HK-2 (cell line): Measurements from ENCODE around the gene POLR2L.

Experiments used
- DNase-seq: peaks from one replicate; pipeline ENCODE4 v3.0.0-alpha.2; 2018; ENCODE audit not compliant: unreplicated experiment

POLR2L gene

DNA sequence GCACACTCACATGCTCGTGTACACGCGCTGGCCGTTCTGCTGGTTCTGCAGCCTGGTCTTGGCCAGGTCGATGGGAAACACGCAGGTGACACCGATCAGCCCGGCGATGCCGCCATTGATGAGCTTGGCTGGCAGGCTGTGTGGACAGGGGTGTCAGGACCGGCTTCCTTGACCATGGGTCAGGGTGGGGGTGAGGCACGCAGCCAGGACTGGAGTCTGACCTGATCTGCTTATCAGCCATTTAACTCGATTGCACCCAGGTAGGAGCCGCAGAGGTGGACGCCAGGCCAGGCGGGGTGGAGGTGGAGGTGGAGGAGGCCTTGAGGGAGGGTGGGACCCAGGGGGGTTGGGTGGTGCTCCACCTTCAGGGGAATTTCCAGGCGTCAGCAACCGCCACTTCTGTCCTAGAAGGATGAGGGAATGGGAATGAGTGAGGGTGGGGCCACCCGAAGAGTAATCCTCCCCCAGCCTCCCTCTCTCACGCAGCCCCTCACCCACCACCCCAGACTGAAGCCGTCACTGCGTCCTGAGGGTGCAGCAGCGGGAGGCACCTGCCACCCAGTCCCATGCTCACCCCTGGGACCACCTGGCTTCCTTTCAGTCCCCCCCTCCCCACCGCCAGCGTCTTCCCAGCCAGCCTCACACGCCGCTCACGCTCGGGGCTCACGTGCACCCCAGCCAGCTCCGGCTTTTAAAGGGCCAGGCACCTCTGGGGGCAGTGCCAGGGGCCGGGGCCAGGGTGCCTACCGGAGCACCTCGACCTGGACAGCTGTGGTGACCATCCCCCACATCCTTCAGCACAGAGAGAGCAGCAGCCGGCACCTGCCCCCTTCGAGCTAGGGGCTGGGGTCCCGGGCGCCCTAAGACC lies 47.3 kb downstream of the POLR2L start:
- no peak for DNase-seq

DNA sequence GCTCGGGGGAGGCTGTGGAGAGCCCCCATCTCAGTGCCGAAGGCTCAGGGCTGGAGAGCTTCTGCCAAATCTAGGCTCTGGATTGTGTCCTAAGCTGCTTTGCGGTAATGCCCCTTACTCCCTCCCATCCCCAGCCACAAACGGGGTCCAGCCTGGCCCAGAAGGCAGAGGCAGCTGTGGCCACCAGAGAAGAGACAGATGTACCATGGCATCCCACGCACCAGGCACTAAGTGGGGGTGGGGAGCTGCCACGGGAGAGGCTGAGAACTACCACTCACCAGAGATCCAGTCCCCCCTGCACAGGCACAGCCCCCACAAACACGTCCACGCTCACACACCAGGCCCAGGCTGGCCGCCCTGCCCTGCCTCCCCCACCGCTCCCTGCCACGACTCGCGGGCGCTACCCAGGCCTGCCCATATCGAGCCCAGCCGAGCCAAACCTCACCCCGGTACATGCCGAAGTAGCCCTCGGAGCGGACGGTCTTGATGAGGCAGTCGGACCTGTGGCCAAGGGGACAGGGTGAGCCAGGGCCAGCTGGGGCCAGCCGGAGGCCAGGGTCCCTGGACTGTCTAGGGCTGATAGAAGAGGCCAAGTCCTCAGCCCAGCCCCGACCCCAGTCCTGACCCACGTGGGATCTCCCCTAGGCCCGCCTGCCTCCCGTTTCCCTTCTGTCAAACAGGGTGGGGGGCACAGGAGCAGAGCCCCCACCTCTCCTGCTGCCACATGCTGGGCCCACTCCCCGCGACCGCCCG lies 48.1 kb downstream of the POLR2L start:
- DNase-seq, result no peak

DNA sequence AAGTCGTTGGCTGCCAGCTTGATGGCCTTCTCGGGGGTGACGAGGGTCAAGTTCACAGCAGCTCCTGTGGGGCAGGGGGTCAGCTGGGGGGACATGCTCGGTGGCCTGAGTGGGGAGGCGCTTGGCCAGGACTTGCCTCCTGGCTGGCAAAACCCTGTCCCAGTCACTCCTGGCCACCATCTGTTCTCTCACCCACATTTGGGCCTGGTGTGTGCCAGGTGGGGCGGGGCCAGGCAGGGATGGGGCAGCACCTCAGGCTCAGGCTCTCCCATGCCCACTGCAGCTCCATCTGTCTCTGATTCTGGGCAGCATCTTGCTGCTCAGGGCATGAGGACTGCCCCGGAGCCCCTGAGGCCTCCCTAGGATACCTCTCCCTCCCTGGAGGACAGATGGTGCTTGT lies 48.8 kb downstream of the POLR2L start:
- DNase-seq, result no peak

DNA sequence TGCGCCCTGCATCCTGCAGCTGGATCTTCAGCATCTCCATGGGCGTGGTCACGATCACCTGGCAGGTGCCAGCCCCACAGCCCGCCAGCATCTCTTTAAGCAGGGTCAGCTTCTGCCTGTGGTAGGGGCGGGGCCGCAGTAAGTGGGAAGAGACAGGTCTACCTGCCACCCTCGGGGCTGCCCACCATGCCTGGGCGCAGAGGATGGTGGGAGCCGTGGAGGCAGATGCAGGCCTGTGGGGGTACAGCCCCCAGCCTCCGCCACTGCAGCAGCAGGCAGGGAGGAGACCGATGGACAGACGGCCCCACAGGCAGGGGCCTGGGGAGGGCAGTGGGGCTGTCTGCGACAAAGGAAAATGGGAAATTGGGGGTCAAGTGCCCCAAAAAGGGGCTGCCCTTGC lies 49.5 kb downstream of the POLR2L start:
- no peak for DNase-seq

DNA sequence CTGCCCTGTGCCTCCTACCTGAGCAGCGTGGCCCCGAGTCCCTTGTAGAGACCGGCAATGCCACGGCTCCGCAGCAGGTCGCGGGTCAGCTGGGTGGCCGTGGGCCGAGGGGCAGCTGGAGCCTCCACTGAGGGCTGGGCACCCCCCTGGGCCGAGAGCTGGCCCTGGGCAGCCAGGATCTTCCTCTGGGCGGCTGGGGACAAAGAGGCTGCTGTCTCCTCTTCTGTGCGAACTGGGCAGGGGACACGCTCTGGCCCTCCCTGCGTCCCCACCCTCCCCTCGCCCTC lies 49.9 kb downstream of the POLR2L start:
- DNase-seq, result no peak

DNA sequence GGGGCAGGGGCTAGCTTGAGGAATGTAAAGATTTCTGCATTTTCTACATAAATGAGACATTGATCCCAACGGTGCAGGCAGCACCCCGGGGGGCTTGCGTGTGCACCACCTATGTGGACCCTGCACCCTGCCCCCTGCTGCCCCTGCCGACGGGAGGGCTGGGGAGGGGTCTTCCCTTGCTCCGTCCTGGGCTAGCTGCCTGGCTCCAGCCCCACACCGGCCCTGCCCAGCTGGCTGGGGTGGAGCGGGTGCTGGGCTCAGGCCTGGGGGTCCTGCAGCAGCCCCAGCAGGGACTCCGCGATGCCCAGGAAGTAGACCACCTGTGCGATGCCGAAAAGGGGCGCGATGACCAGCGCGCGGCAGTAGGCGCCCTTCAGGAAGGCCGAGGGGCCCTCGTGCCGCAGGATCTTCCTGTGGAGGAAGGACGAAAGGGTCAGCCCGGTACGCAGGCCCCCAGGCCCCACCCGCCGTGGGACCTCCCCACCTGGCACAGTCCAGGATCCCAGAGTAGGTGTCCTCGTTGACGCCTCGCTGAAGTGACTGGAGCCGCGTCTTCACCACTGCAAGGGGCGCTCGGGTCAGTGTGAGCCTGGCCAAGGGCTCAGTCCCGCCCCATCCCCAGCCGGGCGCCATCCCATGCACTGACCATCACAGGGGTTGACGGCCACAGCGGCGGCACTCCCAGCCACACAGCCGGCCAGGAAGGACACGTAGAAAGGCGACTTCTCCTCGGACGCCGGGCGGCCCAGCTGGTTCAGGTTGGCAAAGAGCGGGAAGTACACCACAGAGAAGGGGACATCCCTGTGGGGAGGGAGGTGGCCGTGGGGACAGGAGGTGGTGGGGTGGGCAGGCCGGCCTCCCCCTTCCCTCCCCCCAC lies 50.4 kb downstream of the POLR2L start:
- DNase-seq, result no peak

DNA sequence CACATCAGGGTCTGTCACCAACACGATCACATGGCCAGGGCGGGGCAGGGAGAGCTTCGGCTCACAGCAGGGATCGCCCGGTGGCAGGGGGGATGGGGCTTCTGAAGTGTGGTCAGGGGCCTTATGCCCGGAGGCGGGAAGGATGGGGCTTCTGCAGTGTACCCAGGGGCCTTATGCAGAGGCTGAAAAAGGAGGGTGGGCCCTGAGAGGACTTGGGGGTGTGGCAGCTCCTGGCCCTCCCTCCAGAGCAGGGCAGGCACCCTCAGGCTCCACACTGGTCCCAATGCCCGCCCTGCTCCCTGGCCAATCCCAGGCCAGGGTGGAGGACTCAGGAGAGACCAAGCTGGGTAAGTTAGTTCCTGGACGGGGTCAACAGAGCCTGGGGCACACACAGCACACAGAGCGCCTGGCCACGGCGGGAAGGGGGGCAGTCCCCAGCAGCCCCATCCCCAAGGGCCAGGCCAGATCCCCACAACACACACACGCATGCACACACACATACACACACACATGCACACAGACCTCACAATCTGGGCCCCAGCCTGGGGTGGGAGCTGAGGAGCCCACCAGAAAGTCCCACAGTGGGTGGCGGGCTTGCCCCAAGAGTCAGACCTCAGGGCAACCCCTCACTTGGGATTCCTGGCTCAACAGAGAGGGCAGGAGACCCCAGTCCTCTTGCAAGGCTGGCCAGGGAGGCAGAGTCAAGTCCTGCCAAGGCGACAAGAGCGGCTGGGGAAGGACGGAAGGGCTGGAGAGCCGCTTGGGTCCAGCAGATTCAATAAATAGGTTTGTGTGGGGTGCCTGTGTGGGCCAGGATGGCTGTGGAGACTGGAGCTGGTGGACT lies 51.4 kb downstream of the POLR2L start:
- DNase-seq, result no peak

DNA sequence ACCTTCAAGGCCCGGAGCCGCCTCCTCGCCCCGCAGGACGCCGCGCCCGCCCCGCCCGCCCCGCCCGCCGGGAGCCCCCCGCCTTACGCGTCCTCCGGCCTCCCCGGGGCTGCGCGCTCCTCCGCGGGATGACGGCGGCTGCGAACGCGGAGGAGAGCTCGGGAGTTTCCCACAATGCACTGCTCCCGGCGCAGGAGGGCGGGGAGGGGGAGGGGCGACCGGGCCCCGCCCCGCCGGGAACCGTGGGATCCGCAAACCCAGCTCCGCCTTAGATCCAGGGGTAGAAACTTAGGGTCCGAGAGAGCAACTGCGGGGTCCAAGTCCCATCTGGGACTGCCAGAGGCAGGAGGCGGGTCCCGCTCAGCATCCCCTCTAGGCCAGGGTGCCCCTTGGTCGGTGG lies 52.4 kb downstream of the POLR2L start, which contains the start of gene CEND1:
CEND1 (minus strand) TSS at position 148 of the 400 bp plus-strand sequence. CDS start 1,514 bp downstream, outside the sequence.
- DNase-seq, result no peak
